KOPT-K1 (cell line): ENCODE results near the gene GTSF1L.
"Not testable (repeated sequence)": the region's sequence is repeated elsewhere in the genome, so short reads cannot be mapped to it uniquely, and the experiment has no call there.

ENCODE experiments used
- H3K27ac ChIP-seq: fragments of 200-600 bp; sonication (generic); 2 replicates; pipeline ENCODE4 v1.5.1; 2016; ENCODE audit warnings: antibody characterized with exemption, mild to moderate bottlenecking, low read depth, low read length; ENCODE audit not compliant: poor library complexity, severe bottlenecking
- H3K36me3 ChIP-seq: fragments of 200-600 bp; sonication (generic); 2 replicates; pipeline ENCODE4 v1.5.1; 2017; ENCODE audit warnings: antibody characterized with exemption, mild to moderate bottlenecking, low read length, moderate library complexity; ENCODE audit not compliant: insufficient read depth
- H3K9me3 ChIP-seq: fragments of 200-600 bp; sonication (generic); 2 replicates; pipeline ENCODE4 v1.5.1; 2017; ENCODE audit warnings: antibody characterized with exemption, low read length, mild to moderate bottlenecking; ENCODE audit not compliant: insufficient read depth, poor library complexity, severe bottlenecking

Gene GTSF1L

GRCh38 chr20:43726811-43727338 lies at the start of gene GTSF1L:
GTSF1L (minus strand) TSS chr20:43727002; CDS start chr20:43726694, 308 bp downstream.
- no peak within 1 kb of the TSS for H3K27ac ChIP-seq
- H3K9me3 ChIP-seq, result no peaks in the 10 kb centered on the region
- no peaks in the 10 kb centered on the region for H3K36me3 ChIP-seq

- no peaks in the 10 kb centered on the region for H3K36me3 ChIP-seq
- no peak overlapping the region for H3K27ac ChIP-seq
Measured at GRCh38 chr20:43774754-43775153, 48.0 kb upstream of the GTSF1L start.

GRCh38 chr20:43771503-43772190 lies 44.8 kb upstream of the GTSF1L start:
- Histone ChIP-seq H3K36me3 (no peaks in the 10 kb centered on the region), H3K9me3 (no peaks in the 10 kb centered on the region), H3K27ac (no peak overlapping the region)

More at GRCh38 chr20:43774754-43775153, 48.0 kb upstream of the GTSF1L start:
- H3K9me3 ChIP-seq, result peaks cover 5% of the 10 kb centered on the region

- H3K9me3 ChIP-seq, result no peaks in the 10 kb centered on the region
- H3K36me3 ChIP-seq, result no peaks in the 10 kb centered on the region
- H3K27ac ChIP-seq, result no peak overlapping the region
Measured at GRCh38 chr20:43770342-43770741, 43.5 kb upstream of the GTSF1L start.

- no peak overlapping the region for H3K27ac ChIP-seq
- no peaks in the 10 kb centered on the region for H3K9me3 ChIP-seq
- no peaks in the 10 kb centered on the region for H3K36me3 ChIP-seq
Measured at GRCh38 chr20:43767686-43768474, 41.1 kb upstream of the GTSF1L start.

GRCh38 chr20:43766917-43767316 lies 40.1 kb upstream of the GTSF1L start:
- Histone ChIP-seq H3K27ac (no peak overlapping the region), H3K9me3 (no peaks in the 10 kb centered on the region), H3K36me3 (no peaks in the 10 kb centered on the region)

GRCh38 chr20:43766385-43766784 lies 39.6 kb upstream of the GTSF1L start:
- no peaks in the 10 kb centered on the region for H3K36me3 ChIP-seq
- no peaks in the 10 kb centered on the region for H3K9me3 ChIP-seq
- H3K27ac ChIP-seq, result no peak overlapping the region

GRCh38 chr20:43765916-43766315 lies 39.1 kb upstream of the GTSF1L start:
- H3K9me3 ChIP-seq, result no peaks in the 10 kb centered on the region
- H3K27ac ChIP-seq, result no peak overlapping the region
- H3K36me3 ChIP-seq, result no peaks in the 10 kb centered on the region

GRCh38 chr20:43762911-43763310 lies 36.1 kb upstream of the GTSF1L start:
- Histone ChIP-seq H3K27ac (no peak overlapping the region), H3K36me3 (no peaks in the 10 kb centered on the region)

GRCh38 chr20:43761386-43762340 lies 34.9 kb upstream of the GTSF1L start:
- Histone ChIP-seq H3K36me3 (no peaks in the 10 kb centered on the region), H3K9me3 (no peaks in the 10 kb centered on the region), H3K27ac (no peak overlapping the region)

More at GRCh38 chr20:43762911-43763310, 36.1 kb upstream of the GTSF1L start:
- H3K9me3 ChIP-seq, result no peaks in the 10 kb centered on the region

- H3K9me3 ChIP-seq, H3K27ac ChIP-seq, H3K36me3 ChIP-seq: not testable (repeated sequence)
Measured at GRCh38 chr20:43757888-43758287, 31.1 kb upstream of the GTSF1L start.

GRCh38 chr20:43755851-43756250 lies 29.0 kb upstream of the GTSF1L start:
- Histone ChIP-seq H3K36me3 (no peaks in the 10 kb centered on the region), H3K9me3 (no peaks in the 10 kb centered on the region), H3K27ac (no peak overlapping the region)

GRCh38 chr20:43755390-43755789 lies 28.6 kb upstream of the GTSF1L start:
- no peak overlapping the region for H3K27ac ChIP-seq
- H3K36me3 ChIP-seq, result no peaks in the 10 kb centered on the region
- H3K9me3 ChIP-seq, result no peaks in the 10 kb centered on the region

GRCh38 chr20:43752561-43753301 lies 25.9 kb upstream of the GTSF1L start:
- H3K27ac ChIP-seq, result no peak overlapping the region
- H3K9me3 ChIP-seq, result no peaks in the 10 kb centered on the region
- H3K36me3 ChIP-seq, result no peaks in the 10 kb centered on the region
